ENCODE measurements around the gene BICD1.
A peak's percentile ranks its signal among the peaks of the same experiment; 100 is the strongest.
"Not testable (repeated sequence)": the region's sequence is repeated elsewhere in the genome, so short reads cannot be mapped to it uniquely, and the experiment has no call there.

The BICD1 gene

DNA sequence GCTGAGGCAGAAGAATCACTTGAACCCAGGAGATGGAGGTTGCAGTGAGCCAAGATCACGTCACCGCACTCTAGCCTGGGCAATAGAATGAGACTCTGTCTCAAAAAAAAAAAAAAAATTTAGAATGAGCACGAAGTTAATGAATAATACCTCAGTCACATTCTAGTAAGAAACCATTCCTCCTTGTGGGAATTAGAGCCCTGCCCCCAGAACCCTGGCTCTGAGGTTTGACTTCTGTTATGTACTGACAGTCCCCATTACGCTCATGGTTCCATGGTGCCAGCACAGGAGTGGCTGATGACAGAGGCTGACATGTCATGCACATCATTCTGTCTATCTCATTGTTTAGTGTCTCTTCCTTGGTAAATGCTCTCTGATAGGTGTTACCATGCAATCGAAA is 160.1 kb downstream of the BICD1 start:
- TF ChIP-seq, protein P1, sequence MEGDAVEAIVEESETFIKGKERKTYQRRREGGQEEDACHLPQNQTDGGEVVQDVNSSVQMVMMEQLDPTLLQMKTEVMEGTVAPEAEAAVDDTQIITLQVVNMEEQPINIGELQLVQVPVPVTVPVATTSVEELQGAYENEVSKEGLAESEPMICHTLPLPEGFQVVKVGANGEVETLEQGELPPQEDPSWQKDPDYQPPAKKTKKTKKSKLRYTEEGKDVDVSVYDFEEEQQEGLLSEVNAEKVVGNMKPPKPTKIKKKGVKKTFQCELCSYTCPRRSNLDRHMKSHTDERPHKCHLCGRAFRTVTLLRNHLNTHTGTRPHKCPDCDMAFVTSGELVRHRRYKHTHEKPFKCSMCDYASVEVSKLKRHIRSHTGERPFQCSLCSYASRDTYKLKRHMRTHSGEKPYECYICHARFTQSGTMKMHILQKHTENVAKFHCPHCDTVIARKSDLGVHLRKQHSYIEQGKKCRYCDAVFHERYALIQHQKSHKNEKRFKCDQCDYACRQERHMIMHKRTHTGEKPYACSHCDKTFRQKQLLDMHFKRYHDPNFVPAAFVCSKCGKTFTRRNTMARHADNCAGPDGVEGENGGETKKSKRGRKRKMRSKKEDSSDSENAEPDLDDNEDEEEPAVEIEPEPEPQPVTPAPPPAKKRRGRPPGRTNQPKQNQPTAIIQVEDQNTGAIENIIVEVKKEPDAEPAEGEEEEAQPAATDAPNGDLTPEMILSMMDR (IDR thresholded peaks at IDR 0.05; ENCODE audit: extremely low read depth, missing control alignments), result no peak
- no peak for DNase-seq (ENCODE audit: low spot score)

DNA sequence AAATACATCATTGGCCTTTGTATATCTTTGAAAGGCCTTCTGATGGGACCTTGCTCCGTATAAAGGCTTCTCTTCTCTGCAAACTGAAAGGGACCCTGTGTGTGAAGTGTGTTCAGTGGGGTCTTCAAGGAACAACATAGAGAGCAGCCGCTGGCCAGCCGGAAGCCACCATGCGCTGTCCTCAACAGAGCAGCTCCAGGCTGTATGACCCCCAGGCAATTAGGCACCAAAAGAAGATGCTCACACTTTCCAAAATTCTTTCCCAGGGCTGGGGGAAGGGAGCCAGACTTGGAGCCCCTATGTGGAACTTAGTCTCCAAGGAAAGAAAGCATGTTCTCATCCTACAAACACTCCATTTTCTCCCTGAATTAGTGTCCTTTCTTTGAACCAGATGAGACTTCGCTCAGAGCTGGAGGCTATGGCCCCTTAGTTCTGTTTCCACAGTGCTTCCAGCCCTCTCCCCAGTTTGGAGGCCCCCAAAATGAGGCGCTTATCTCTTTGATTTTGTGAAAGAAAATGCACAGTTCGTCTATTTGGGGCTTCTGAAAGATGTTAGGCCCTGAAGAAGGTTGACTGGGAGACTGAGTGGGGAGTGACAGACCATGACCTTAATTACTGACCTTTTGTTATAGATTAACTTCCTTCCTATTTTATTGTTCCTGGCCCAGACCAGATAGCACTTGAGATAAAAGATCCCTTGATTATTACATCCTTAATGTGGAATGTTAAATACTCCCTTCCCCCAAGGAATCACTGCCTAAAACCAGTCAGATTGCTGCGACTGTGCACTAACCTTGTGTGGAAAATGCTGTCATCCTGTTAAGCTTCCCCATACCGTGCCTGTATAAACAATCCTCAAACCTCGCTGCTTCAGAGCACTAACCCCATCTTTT is 164.4 kb downstream of the BICD1 start:
- no peak for DNase-seq (ENCODE audit: low spot score)
- TF ChIP-seq, protein P1 (IDR thresholded peaks at IDR 0.05; ENCODE audit: extremely low read depth, missing control alignments), result no peak

DNA sequence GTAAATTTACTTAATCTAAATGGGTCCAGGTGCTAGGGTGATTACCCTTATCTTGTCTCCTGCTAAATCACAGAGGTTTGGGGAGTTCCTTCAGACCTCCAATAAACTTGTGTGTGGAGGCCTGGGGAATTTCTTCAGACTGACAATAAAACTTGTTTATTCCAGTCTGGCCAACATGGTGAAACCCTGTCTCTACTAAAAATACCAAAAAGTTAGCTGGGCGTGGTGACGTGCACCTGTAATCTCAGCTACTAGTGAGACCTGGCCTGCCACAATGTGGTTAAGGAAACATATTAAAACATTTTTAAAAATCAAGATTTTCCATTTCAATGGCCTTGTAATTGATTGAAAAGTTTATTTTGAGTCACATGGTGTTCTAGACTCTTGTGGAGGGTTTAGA is 165.8 kb downstream of the BICD1 start:
- no peak for DNase-seq (ENCODE audit: low spot score)
- TF ChIP-seq, protein P1 (IDR thresholded peaks at IDR 0.05; ENCODE audit: extremely low read depth, missing control alignments), result no peak

DNA sequence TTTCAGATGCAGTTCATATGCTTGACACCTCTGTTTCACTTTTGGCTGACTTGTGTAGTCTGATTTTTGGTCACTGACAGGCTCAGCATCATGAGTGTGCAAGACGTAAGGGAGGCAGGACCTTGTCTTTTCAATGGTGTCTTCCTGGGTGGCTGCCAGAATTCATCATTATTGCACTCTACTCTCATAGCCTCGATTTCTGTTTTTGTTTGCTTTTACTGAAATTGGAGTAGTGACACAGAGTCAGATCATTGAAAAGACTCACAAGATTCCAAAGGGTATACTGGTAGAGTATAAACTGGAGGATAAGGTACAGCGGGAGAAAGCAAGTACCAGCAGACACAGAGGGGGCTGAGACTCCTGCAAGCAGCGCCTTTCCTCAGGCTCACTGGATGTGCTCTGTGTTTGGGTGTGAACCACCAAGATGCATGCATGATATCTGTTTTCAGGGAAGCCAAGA is 166.4 kb downstream of the BICD1 start:
- TF ChIP-seq, protein P1 (IDR thresholded peaks at IDR 0.05; ENCODE audit: extremely low read depth, missing control alignments), result no peak
- DNase-seq (ENCODE audit: low spot score), result peak; percentile 28

DNA sequence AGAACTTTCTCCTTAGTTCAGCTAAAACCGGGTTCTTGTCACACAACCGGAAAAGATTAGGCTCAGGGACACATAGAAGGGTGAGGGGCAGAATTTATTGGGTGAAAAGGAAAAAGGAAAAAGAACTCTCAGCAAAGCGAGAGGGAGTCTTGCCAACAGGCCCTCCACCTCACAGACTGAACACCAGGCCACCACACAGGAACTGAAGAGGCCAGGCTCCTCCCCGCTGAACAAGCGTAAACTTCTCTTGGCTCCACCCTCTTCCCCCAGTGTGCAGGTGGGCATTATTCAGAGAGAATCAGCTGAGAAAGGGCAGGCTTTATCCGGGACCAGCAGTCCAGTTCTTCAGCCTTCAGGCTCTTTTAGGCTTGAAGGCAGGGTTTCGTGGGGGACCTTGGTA is 167.1 kb downstream of the BICD1 start:
- DNase-seq (ENCODE audit: low spot score), result peak; percentile 42
- TF ChIP-seq, protein P1 (IDR thresholded peaks at IDR 0.05; ENCODE audit: extremely low read depth, missing control alignments), result no peak

DNA sequence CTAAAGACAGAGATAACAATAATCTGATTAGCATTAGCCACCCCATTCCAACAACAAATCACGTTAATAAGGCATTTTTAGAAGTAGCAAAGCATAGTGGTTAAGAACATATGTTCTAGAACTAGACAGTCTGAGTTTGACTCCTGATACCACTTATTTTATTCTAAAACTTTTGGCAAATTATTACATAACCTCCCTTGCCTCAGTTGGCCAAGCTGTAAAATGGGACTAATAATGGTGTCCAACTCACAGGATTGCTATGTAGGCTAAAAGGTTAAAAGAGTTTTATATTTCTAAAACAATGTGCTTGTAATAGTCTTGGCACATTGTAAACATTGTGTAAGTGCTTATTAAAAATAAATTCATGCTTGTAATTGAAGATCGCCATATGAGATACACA is 168.0 kb downstream of the BICD1 start:
- TF ChIP-seq, protein P1 (IDR thresholded peaks at IDR 0.05; ENCODE audit: extremely low read depth, missing control alignments), result no peak
- no peak for DNase-seq (ENCODE audit: low spot score)

DNA sequence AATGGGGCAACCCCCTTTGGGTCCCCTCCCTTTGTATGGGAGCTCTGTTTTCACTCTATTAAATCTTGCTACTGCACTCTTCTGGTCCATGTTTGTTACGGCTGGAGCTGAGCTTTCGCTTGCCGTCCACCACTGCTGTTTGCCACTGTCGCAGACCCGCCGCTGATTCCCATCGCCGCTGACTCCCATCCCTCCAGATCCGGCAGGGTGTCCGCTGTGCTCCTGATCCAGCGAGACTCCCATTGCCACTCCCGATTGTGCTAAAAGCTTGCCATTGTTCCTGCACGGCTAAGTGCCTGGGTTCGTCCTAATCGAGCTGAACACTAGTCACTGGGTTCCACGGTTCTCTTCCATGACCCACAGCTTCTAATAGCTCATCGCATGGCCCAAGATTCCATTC is 168.9 kb downstream of the BICD1 start:
- not testable (repeated sequence) for DNase-seq (ENCODE audit: low spot score)

DNA sequence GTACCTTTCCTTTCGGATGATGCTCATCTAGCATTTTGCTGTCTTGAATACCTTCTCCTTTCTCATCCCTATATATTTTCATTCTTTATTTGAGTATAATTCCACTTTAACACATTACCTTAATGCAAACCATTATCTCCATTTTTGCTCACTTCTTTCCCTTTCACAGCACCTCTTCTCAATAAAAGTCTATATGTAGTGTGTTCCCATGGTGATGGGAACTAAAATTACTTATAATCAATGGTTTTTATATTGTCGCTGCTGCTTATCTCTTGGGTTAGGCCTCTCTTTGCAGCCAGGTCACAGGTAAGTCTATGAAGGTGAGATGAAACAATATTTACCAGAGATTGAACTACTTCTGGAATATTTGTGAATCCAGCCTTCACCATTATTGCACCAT is 171.1 kb downstream of the BICD1 start:
- TF ChIP-seq, protein P1 (IDR thresholded peaks at IDR 0.05; ENCODE audit: extremely low read depth, missing control alignments), result no peak
- no peak for DNase-seq (ENCODE audit: low spot score)
